ENCODE data around the gene USP9X. TPM values are rescaled to one million over a fixed set of nuclear protein-coding genes. Genes with fewer than 3 reads are reported as not detected.

USP9X gene
- total and polyA plus RNA-seq, 2 experiments from 2014 or later, result 62.2 to 329 TPM

GRCh38 chrX:41133551-41133950 is 48.3 kb downstream of the USP9X start:
- peaks cover 3% of the 10 kb centered on the region; the same call in 1 of the 2 replicates for H3F3A ChIP-seq (replicated peaks; ENCODE audit: low read depth)
- Mint-ChIP-seq H3K4me3 (no peak overlapping the region), H3K27ac (no peak overlapping the region), H3K27me3 (ENCODE audit: insufficient read depth, low read depth, poor library complexity) (peaks cover 2% of the 10 kb centered on the region), H3K9me3 (no peaks in the 10 kb centered on the region; the same call in 2 of the 3 replicates), H3K4me1 (peaks cover 8% of the 10 kb centered on the region; the same call in 2 of the 3 replicates), H3K36me3 (ENCODE audit: low read depth) (peaks cover 82% of the 10 kb centered on the region)
- H3K27me3 ChIP-seq (ENCODE audit: insufficient read depth), result no peaks in the 10 kb centered on the region
- H3K4me3 ChIP-seq, result no peak overlapping the region
- peaks cover 12% of the 10 kb centered on the region for H4K20me1 ChIP-seq (replicated peaks; ENCODE audit: insufficient read depth)
- TF ChIP-seq NANOG (IDR thresholded peaks at IDR 0.05; ENCODE audit: borderline replicate concordance), result no peak
- no peak for TF ChIP-seq ETS1 (IDR thresholded peaks at IDR 0.05)
- TF ChIP-seq ZNF462 (CRISPR knock-in tag; IDR thresholded peaks at IDR 0.05), result no peak
- no peak for TF ChIP-seq ZNF114 (CRISPR knock-in tag; IDR thresholded peaks at IDR 0.05)
- TF ChIP-seq EZH2 (IDR thresholded peaks at IDR 0.05; ENCODE audit: low read depth, unreplicated experiment), result no peak
- TF ChIP-seq CTCF (conservative IDR thresholded peaks at IDR 0.05; ENCODE audit: low read depth in 2 of 2), result no peak
- no peak for TF ChIP-seq EZH2phosphoT487 (IDR thresholded peaks at IDR 0.05; ENCODE audit: unreplicated experiment)
- TF ChIP-seq ZNF331 (CRISPR knock-in tag; IDR thresholded peaks at IDR 0.05; ENCODE audit: low read depth), result no peak
- no peak for TF ChIP-seq JUNB (IDR thresholded peaks at IDR 0.05; ENCODE audit: unreplicated experiment)
- TF ChIP-seq STAT1 (IDR thresholded peaks at IDR 0.05; ENCODE audit: unreplicated experiment), result no peak
- no peak for TF ChIP-seq POLR2AphosphoS5 (IDR thresholded peaks at IDR 0.05; ENCODE audit: low read depth)
- ATAC-seq (no peak), DNase-seq (ENCODE audit: low spot score) (no peak)
- peak overlapping the region; percentile 57 for H3K27ac ChIP-seq (ENCODE audit: low read depth)
- H3K79me2 ChIP-seq (replicated peaks; ENCODE audit: insufficient read depth), result peaks cover 96% of the 10 kb centered on the region
- no peak overlapping the region for H2AFZ ChIP-seq
- H3K4me2 ChIP-seq, result no peak overlapping the region
- no peaks in the 10 kb centered on the region for H3K4me1 ChIP-seq (ENCODE audit: insufficient read depth)
- peaks cover 40% of the 10 kb centered on the region for H3K36me3 ChIP-seq (ENCODE audit: insufficient read depth)
- no peaks in the 10 kb centered on the region for H3K9me2 ChIP-seq (ENCODE audit: insufficient read depth)
